CD4-positive, alpha-beta T cell (primary cell): ENCODE results near the gene CACNA2D1. TPM values are rescaled to one million over a fixed set of nuclear protein-coding genes. Genes with fewer than 3 reads are reported as not detected.

Source experiments
- ATAC-seq: fragments of 200-7000 bp; cut with Tn5 transposase; one replicate; pipeline ENCODE4 v1.10.0; 2022; ENCODE audit warnings: mild to moderate bottlenecking; ENCODE audit not compliant: poor library complexity
- CTCF ChIA-PET: fragments of 350-600 bp; sonication (Branson Sonifier 250); formaldehyde crosslinking; loops from one replicate; lab custom pipeline; 2021; ENCODE audit warnings: antibody characterized with exemption, inconsistent platforms; lab: Charles Lee
- POLR2A ChIA-PET: fragments of 350-600 bp; sonication (Branson Sonifier 250); formaldehyde crosslinking; loops from one replicate; lab custom pipeline; 2021; ENCODE audit warnings: antibody characterized with exemption, inconsistent platforms; lab: Charles Lee
- DNase-seq, 14 experiments: peaks; one replicate each; pipeline ENCODE4 v3.0.0-alpha.2; 2013 to 2020; ENCODE audit warnings: mixed read lengths in 2 of 14
- H3K27ac ChIP-seq, 2 donors: one replicate each; pipeline versions ENCODE4 v1.5.1 to v1.7.0; 2013; ENCODE audit warnings: low read length in 2 of 2, low read depth in 1 of 2, mild to moderate bottlenecking in 1 of 2
- H3K27me3 ChIP-seq, 2 experiments: 1 replicate in 1 of 2; 2 replicates in 1 of 2; pipeline versions ENCODE4 v1.6.1 to v1.7.0; 2013; ENCODE audit warnings: low read length in 2 of 2, control low read depth in 1 of 2, mild to moderate bottlenecking in 1 of 2, moderate library complexity in 1 of 2; ENCODE audit not compliant: insufficient read depth in 2 of 2, control insufficient read depth in 1 of 2
- H3K36me3 ChIP-seq: one replicate; pipeline ENCODE4 v1.6.1; 2013; ENCODE audit warnings: low read length, control low read depth; ENCODE audit not compliant: insufficient read depth
- H3K4me1 ChIP-seq: one replicate; pipeline ENCODE4 v1.6.1; 2013; ENCODE audit warnings: low read length, control low read depth; ENCODE audit not compliant: insufficient read depth
- H3K4me3 ChIP-seq: one replicate; pipeline ENCODE4 v1.5.1; 2013; ENCODE audit warnings: mild to moderate bottlenecking, low read length, moderate library complexity
- H3K9me3 ChIP-seq, 2 experiments: 1 replicate in 1 of 2; 2 replicates in 1 of 2; pipeline versions ENCODE4 v1.6.1 to v1.7.0; 2013; ENCODE audit warnings: low read length in 2 of 2, mild to moderate bottlenecking in 2 of 2, control low read depth in 1 of 2, moderate library complexity in 1 of 2; ENCODE audit not compliant: control insufficient read depth in 1 of 2, insufficient read depth in 1 of 2
- H3K27ac Mint-ChIP-seq: one replicate; pipeline ENCODE4 v1.8.0; 2020; ENCODE audit warnings: mixed read lengths
- H3K27me3 Mint-ChIP-seq: one replicate; pipeline ENCODE4 v1.8.0; 2021; ENCODE audit warnings: mixed read lengths
- H3K36me3 Mint-ChIP-seq: one replicate; pipeline ENCODE4 v1.8.0; 2021; ENCODE audit warnings: low read depth, mixed read lengths
- H3K4me1 Mint-ChIP-seq: one replicate; pipeline ENCODE4 v1.8.0; 2021; ENCODE audit warnings: low read depth, mixed read lengths
- H3K4me3 Mint-ChIP-seq: one replicate; pipeline ENCODE4 v1.8.0; 2020; ENCODE audit warnings: mild to moderate bottlenecking, mixed read lengths
- H3K9me3 Mint-ChIP-seq: one replicate; pipeline ENCODE4 v1.8.0; 2020; ENCODE audit warnings: mixed read lengths
- CTCF ChIP-seq: fragments of 200-600 bp; IDR thresholded peaks from one replicate; pipeline ENCODE4 v1.8.0; 2022; ENCODE audit warnings: antibody characterized with exemption, mild to moderate bottlenecking
- intact Hi-C, 2 experiments: fragments of 100-400 bp; cut with DNase I in 1 of 2; cut with micrococcal nuclease in 1 of 2; formaldehyde crosslinking; loops; one replicate each; pipeline versions ENCODE4 v1.15.1 to v1.9.0; 2023 to 2025; cut with DNase I, micrococcal nuclease
- total RNA-seq, 174 experiments: library from RNA in 2 of 174; stranded (reverse) in 2 of 174; gene quantifications; one replicate each; pipeline ENCODE4 v1.2.3 and lab custom pipeline; 2021 to 2026

CACNA2D1 gene
- total RNA-seq, 2 experiments from 2014 or later, result not detected

- Histone ChIP-seq H3K9me3 (peaks cover 0 to 13% of the 10 kb centered on the region in 2 experiments), H3K4me3 (no peak overlapping the region), H3K27me3 (peaks cover 24 to 30% of the 10 kb centered on the region in 2 experiments), H3K4me1 (peaks cover 2% of the 10 kb centered on the region), H3K36me3 (no peaks in the 10 kb centered on the region), H3K27ac (no peak overlapping the region)
- DNase-seq (no peak), ATAC-seq (no peak)
- no peaks in the 10 kb centered on the region for H3K36me3 Mint-ChIP-seq
- ChIA-PET POLR2A (no interaction called here), CTCF (no interaction called here)
- no peak overlapping the region for H3K4me3 Mint-ChIP-seq
- intact Hi-C loops, result no loop called here
- no peaks in the 10 kb centered on the region for H3K9me3 Mint-ChIP-seq
- H3K27me3 Mint-ChIP-seq, result peaks cover 46% of the 10 kb centered on the region
- H3K27ac Mint-ChIP-seq, result no peak overlapping the region
- no peak for TF ChIP-seq CTCF
- peaks cover 3% of the 10 kb centered on the region for H3K4me1 Mint-ChIP-seq
These were observed 486 bp downstream of the CACNA2D1 start for GRCh38 chr7:82443036-82443546.

DNA sequence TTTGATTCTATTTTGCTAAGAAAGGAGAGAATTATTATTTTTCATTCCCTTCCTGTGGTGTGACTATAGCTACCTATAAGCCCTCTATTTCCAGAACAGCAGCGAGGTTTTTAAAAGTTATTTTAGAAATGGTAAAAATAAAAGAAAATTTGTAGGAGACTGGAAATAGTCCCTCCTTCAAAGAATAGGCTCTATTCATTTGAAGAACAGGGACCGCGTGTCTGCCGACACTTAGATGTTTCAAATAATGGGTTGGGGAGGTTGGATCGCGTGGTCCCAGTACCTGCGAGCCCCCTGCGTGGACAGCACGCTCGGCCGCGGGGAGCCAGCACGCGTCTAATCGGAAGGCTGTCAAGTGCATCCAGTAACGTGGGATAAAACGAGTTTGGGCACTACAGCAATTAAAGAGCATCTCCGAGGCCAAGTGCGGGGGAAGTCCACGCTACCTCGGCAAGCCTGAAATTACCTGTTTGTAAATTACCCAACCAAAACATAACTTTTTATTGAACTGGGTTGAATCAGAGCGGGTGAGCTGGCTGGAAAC, 1.0 kb downstream of the CACNA2D1 start:
- H3K9me3 ChIP-seq, result peaks cover 0 to 13% of the 10 kb centered on the region in 2 experiments
- no peak overlapping the region for H3K27ac Mint-ChIP-seq
- CTCF ChIA-PET, result no interaction called here
- H3K36me3 Mint-ChIP-seq, result no peaks in the 10 kb centered on the region
- POLR2A ChIA-PET, result no interaction called here
- no peak for ATAC-seq
- H3K27me3 Mint-ChIP-seq, result peaks cover 46% of the 10 kb centered on the region
- no peak for DNase-seq
- H3K4me3 Mint-ChIP-seq, result no peak overlapping the region
- no peaks in the 10 kb centered on the region for H3K9me3 Mint-ChIP-seq
- intact Hi-C loops, result no loop called here
- peaks cover 2% of the 10 kb centered on the region for H3K4me1 ChIP-seq
- no peak for TF ChIP-seq CTCF
- H3K4me3 ChIP-seq, result no peak overlapping the region
- H3K27me3 ChIP-seq, result peaks cover 24 to 30% of the 10 kb centered on the region in 2 experiments
- H3K4me1 Mint-ChIP-seq, result peaks cover 3% of the 10 kb centered on the region
- H3K36me3 ChIP-seq, result no peaks in the 10 kb centered on the region
- H3K27ac ChIP-seq, result no peak overlapping the region

GRCh38 chr7:82441669-82442478, 1.7 kb downstream of the CACNA2D1 start:
- ChIA-PET POLR2A (no interaction called here), CTCF (no interaction called here)
- H3K36me3 Mint-ChIP-seq, result no peaks in the 10 kb centered on the region
- H3K9me3 Mint-ChIP-seq, result no peaks in the 10 kb centered on the region
- ATAC-seq (no peak), DNase-seq (no peak)
- intact Hi-C loops, result no loop called here
- peaks cover 0 to 13% of the 10 kb centered on the region in 2 experiments for H3K9me3 ChIP-seq
- no peak overlapping the region for H3K4me3 ChIP-seq
- H3K27me3 Mint-ChIP-seq, result peaks cover 46% of the 10 kb centered on the region
- peaks cover 24 to 30% of the 10 kb centered on the region in 2 experiments for H3K27me3 ChIP-seq
- H3K4me3 Mint-ChIP-seq, result no peak overlapping the region
- peaks cover 2% of the 10 kb centered on the region for H3K4me1 ChIP-seq
- no peak overlapping the region for H3K27ac Mint-ChIP-seq
- H3K36me3 ChIP-seq, result no peaks in the 10 kb centered on the region
- H3K4me1 Mint-ChIP-seq, result peaks cover 3% of the 10 kb centered on the region
- TF ChIP-seq CTCF, result no peak
- no peak overlapping the region for H3K27ac ChIP-seq
